ENCODE results near the gene PRKCE.

GRCh38 chr2:45699032-45699658, 47.7 kb downstream of the PRKCE start:
- TF ChIP-seq CTCF (IDR thresholded peaks at IDR 0.05) (no peak), POLR2A (IDR thresholded peaks at IDR 0.05) (no peak)

All from sigmoid colon (tissue), 3 donors.